ENCODE data around the gene CEMIP. TPM values are rescaled to one million over a fixed set of nuclear protein-coding genes. Genes with fewer than 3 reads are reported as not detected.

Gene CEMIP
- total RNA-seq, 1 donor from 2014 or later = 0.83 TPM

DNA sequence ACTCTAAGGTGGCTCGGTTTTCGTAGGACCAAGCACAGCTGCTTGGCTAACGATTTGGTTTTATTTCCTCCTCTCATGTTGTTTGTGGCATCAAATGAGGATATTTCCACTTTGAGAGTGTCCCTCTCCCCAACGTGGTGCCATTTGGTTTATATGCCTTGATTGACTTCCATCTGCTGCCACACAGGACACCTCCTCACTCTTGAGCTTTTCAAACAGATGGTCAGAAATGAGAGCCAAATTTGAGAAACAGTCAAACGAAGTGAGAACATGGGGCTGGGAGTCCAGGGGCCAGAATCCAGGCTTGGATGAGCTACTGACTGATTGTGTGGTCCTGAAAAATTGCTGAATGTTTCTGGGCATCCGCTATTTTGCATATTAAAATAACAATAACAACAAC, 43.5 kb downstream of the CEMIP start:
- Mint-ChIP-seq H3K36me3 (no peaks in the 10 kb centered on the region), H3K27me3 (ENCODE audit: low read depth) (peaks cover 40% of the 10 kb centered on the region), H3K27ac (no peak overlapping the region), H3K4me1 (peaks cover 3% of the 10 kb centered on the region), H3K4me3 (no peak overlapping the region), H3K9me3 (no peaks in the 10 kb centered on the region)
- no peak for DNase-seq (ENCODE audit: low spot score in 2 of 2, unreplicated experiment in 2 of 2)
- TF ChIP-seq, protein P1, sequence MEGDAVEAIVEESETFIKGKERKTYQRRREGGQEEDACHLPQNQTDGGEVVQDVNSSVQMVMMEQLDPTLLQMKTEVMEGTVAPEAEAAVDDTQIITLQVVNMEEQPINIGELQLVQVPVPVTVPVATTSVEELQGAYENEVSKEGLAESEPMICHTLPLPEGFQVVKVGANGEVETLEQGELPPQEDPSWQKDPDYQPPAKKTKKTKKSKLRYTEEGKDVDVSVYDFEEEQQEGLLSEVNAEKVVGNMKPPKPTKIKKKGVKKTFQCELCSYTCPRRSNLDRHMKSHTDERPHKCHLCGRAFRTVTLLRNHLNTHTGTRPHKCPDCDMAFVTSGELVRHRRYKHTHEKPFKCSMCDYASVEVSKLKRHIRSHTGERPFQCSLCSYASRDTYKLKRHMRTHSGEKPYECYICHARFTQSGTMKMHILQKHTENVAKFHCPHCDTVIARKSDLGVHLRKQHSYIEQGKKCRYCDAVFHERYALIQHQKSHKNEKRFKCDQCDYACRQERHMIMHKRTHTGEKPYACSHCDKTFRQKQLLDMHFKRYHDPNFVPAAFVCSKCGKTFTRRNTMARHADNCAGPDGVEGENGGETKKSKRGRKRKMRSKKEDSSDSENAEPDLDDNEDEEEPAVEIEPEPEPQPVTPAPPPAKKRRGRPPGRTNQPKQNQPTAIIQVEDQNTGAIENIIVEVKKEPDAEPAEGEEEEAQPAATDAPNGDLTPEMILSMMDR (IDR thresholded peaks at IDR 0.05; ENCODE audit: unreplicated experiment) = no peak

DNA sequence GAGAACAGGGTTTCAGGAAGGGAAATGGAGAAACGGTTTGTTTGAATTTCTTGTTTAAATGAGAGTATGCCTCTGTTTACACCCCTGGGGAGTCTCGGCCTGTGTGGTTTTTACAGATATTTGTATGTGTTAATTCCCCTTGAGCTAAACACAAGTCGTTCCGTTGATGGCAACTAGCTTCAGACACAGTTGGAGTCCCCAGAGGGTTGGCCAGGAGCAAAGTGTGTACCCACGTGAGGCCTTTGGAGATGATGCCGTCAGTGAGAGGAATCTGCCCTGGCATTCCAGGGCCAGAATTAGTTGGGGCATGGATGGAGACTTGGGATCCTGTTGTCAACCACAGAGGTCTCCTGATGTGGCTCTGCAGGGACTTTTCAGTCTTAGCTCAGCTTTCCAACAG, 44.0 kb downstream of the CEMIP start:
- Mint-ChIP-seq H3K4me1 (peaks cover 3% of the 10 kb centered on the region), H3K36me3 (no peaks in the 10 kb centered on the region), H3K27me3 (ENCODE audit: low read depth) (peaks cover 35% of the 10 kb centered on the region), H3K27ac (no peak overlapping the region), H3K9me3 (no peaks in the 10 kb centered on the region), H3K4me3 (no peak overlapping the region)
- DNase-seq (ENCODE audit: low spot score in 2 of 2, unreplicated experiment in 2 of 2) = no peak
- TF ChIP-seq, protein P1 (IDR thresholded peaks at IDR 0.05; ENCODE audit: unreplicated experiment) = no peak

DNA sequence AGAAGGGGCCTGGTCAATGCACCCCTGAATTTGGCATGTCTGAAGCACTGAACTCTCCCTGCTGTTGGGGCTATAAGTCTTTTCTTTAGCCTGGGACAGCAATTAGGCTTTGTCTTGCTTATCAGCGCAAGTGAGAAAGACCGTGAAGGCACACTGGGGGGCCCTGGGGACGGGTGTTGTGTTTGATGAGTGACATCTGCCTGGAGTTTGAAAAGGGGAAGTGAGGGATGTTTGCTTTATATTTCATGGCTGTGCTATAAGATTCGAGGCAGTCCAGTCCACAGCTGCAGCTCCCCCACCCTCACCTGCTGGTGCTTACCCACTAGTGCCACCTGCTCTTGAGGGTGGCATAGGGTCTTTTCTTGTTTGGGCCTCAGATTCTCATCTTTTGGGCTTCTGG, 44.8 kb downstream of the CEMIP start:
- Mint-ChIP-seq H3K4me1 (peaks cover 3% of the 10 kb centered on the region), H3K27ac (no peak overlapping the region), H3K4me3 (no peak overlapping the region)

DNA sequence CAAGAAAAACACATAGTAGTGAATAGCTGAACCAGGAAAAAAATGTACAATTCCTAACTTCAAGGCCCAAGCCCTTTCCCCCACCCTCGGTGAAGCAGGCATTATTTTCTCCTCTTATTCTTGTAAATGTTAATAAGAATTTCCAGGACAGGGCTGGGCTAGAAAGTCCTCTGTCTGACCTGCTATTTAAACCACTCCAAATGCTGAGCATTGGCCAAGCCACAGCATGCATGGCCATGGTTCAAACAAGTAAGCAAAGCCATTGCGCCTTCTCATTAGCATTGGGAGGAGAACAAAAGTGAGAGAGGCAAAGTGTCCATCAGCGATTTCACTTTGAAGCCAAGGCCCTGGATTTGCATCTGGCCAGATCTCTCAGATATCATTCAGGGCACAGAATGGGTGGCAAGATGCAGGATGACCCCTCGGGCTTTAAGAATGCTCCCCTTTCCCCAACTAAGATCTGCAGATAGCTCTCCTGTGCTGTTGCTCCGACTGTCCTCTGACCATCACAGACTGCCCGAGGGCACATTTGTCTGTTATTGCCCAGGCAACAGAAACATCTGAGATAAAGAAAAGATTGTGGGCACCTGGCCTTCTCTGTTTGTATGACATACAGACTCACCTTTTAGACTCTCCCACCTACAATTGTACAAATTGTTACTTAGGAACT, 46.3 kb downstream of the CEMIP start:
- Mint-ChIP-seq H3K27ac (no peak overlapping the region), H3K27me3 (ENCODE audit: low read depth) (peaks cover 16% of the 10 kb centered on the region), H3K36me3 (no peaks in the 10 kb centered on the region), H3K9me3 (no peaks in the 10 kb centered on the region), H3K4me1 (peaks cover 3% of the 10 kb centered on the region), H3K4me3 (no peak overlapping the region)
- DNase-seq (ENCODE audit: low spot score in 2 of 2, unreplicated experiment in 2 of 2) = no peak
- TF ChIP-seq, protein P1 (IDR thresholded peaks at IDR 0.05; ENCODE audit: unreplicated experiment) = no peak

More for the DNA sequence above, 44.8 kb downstream of the CEMIP start:
- Mint-ChIP-seq H3K36me3 (no peaks in the 10 kb centered on the region), H3K27me3 (ENCODE audit: low read depth) (peaks cover 27% of the 10 kb centered on the region), H3K9me3 (no peaks in the 10 kb centered on the region)
- no peak for DNase-seq (ENCODE audit: low spot score in 2 of 2, unreplicated experiment in 2 of 2)
- TF ChIP-seq, protein P1 (IDR thresholded peaks at IDR 0.05; ENCODE audit: unreplicated experiment) = no peak

DNA sequence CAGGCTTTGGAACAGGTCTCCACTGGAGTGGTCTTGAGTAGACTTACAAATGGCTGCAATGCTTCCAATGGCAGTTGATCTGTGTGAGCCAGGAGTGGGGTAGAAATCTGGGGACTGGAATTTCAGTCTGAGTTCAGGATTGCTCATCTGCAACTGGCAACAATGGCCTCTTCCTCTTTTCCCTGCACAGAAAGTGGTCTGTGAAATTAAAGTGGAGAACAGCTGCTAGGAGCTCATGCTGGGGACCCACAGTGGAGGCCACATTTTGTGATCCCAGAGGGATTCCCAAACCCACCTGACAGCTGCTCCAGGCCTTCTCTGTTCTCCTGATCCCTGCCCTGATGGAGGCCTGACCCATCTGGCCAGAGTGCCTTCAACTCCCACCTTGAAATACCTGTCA, 49.6 kb downstream of the CEMIP start:
- TF ChIP-seq, protein P1 (IDR thresholded peaks at IDR 0.05; ENCODE audit: unreplicated experiment) = no peak
- no peak overlapping the region for H3K27ac Mint-ChIP-seq
- no peak overlapping the region for H3K4me3 Mint-ChIP-seq
- DNase-seq (ENCODE audit: low spot score in 2 of 2, unreplicated experiment in 2 of 2) = no peak
- peaks cover 16% of the 10 kb centered on the region for H3K27me3 Mint-ChIP-seq (ENCODE audit: low read depth)
- H3K4me1 Mint-ChIP-seq = peaks cover 3% of the 10 kb centered on the region
- H3K36me3 Mint-ChIP-seq = no peaks in the 10 kb centered on the region
- H3K9me3 Mint-ChIP-seq = no peaks in the 10 kb centered on the region
